Measurements from ENCODE around the gene NR6A1. TPM values are rescaled to one million over a fixed set of nuclear protein-coding genes. Genes with fewer than 3 reads are reported as not detected.

Gene NR6A1
- total and polyA plus RNA-seq, 12 donors, result 0.29 to 2.0 (median 1.2) TPM

GRCh38 chr9:124781967-124782660 lies 11.0 kb upstream of the NR6A1 start:
- TF ChIP-seq, protein P1, sequence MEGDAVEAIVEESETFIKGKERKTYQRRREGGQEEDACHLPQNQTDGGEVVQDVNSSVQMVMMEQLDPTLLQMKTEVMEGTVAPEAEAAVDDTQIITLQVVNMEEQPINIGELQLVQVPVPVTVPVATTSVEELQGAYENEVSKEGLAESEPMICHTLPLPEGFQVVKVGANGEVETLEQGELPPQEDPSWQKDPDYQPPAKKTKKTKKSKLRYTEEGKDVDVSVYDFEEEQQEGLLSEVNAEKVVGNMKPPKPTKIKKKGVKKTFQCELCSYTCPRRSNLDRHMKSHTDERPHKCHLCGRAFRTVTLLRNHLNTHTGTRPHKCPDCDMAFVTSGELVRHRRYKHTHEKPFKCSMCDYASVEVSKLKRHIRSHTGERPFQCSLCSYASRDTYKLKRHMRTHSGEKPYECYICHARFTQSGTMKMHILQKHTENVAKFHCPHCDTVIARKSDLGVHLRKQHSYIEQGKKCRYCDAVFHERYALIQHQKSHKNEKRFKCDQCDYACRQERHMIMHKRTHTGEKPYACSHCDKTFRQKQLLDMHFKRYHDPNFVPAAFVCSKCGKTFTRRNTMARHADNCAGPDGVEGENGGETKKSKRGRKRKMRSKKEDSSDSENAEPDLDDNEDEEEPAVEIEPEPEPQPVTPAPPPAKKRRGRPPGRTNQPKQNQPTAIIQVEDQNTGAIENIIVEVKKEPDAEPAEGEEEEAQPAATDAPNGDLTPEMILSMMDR (IDR thresholded peaks at IDR 0.05), result no peak
- H3K9me3 ChIP-seq, result no peaks in the 10 kb centered on the region
- DNase-seq (no peak), ATAC-seq (no peak)
- H3K4me1 ChIP-seq, result peaks cover 11 to 63% (median 37%) of the 10 kb centered on the region in 9 donors
- H3K27me3 ChIP-seq, result peaks cover 0 to 8% (median 0%) of the 10 kb centered on the region in 7 donors
- intact Hi-C loops (cut with DNase I), result loop anchor here in 2 of 10 donors (2.0 to 5.0 kb wide), 2 partner anchors 60 to 69 kb away; no protein-coding TSS in a partner anchor
- peak overlapping the region in 4 of 10 donors; percentile 0 to 51 (median 12) for H3K27ac ChIP-seq
- WGBS, 2 donors, result 96 to 97% methylated on average over 3 of the region's 3 CpGs
- H3K36me3 ChIP-seq, result peaks cover 0 to 3% (median 0%) of the 10 kb centered on the region in 9 donors
- no peak overlapping the region for H3K4me3 ChIP-seq

DNA sequence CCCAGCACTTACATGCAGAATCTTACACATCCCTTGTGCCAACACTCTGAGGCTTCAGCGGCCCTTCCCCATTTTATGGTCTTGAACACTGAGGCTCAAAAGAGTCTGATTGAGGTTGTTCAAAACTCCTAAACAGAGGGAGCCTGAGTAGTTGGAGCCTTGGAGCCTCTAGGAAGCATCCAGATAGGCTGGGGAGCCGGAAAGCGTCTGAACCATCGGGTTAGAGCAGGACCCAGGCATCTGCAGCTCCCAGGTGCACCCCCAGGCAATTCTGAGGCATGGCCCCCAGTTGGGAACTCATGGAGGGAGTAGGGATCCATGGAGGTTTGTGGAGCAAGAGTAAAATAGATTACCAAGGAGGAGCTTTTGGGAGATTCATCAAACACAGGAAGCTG lies 9.6 kb upstream of the NR6A1 start:
- Histone ChIP-seq H3K36me3 (no peaks in the 10 kb centered on the region), H3K4me3 (no peak overlapping the region), H3K27ac (peak overlapping the region in 5 of 10 donors; percentile 15 to 78 (median 65)), H3K27me3 (peaks cover 0 to 22% (median 0%) of the 10 kb centered on the region in 7 donors), H3K4me1 (peaks cover 13 to 75% (median 46%) of the 10 kb centered on the region in 9 donors), H3K9me3 (no peaks in the 10 kb centered on the region)
- WGBS, 2 donors, result 93 to 94% methylated on average over 4 of the region's 4 CpGs
- intact Hi-C loops (cut with DNase I), result loop anchor here in 3 of 10 donors (1.0 to 5.0 kb wide), 3 partner anchors 52 to 70 kb away; no protein-coding TSS in a partner anchor
- TF ChIP-seq, protein P1 (IDR thresholded peaks at IDR 0.05), result no peak
- ATAC-seq, result no peak
- DNase-seq, result no peak

- peak in 7 of 8 donors; percentile 31 to 62 (median 41) for ATAC-seq
- Histone ChIP-seq H3K36me3 (no peaks in the 10 kb centered on the region), H3K4me3 (no peak overlapping the region), H3K27ac (peak overlapping the region in 8 of 10 donors; percentile 15 to 78 (median 64)), H3K9me3 (no peaks in the 10 kb centered on the region), H3K27me3 (peaks cover 0 to 25% (median 0%) of the 10 kb centered on the region in 7 donors), H3K4me1 (peaks cover 13 to 76% (median 47%) of the 10 kb centered on the region in 9 donors)
- WGBS, 2 donors, result 38 to 45% methylated on average over 14 of the region's 14 CpGs
- intact Hi-C loops (cut with DNase I), result loop anchor here in 3 of 10 donors (1.0 to 5.0 kb wide), 3 partner anchors 52 to 71 kb away; no protein-coding TSS in a partner anchor
- TF ChIP-seq, protein P1 (IDR thresholded peaks at IDR 0.05), result no peak
- DNase-seq, result peak in 1 of 2 donors; percentile 48
Observed at GRCh38 chr9:124780060-124780756, 9.1 kb upstream of the NR6A1 start.

DNA sequence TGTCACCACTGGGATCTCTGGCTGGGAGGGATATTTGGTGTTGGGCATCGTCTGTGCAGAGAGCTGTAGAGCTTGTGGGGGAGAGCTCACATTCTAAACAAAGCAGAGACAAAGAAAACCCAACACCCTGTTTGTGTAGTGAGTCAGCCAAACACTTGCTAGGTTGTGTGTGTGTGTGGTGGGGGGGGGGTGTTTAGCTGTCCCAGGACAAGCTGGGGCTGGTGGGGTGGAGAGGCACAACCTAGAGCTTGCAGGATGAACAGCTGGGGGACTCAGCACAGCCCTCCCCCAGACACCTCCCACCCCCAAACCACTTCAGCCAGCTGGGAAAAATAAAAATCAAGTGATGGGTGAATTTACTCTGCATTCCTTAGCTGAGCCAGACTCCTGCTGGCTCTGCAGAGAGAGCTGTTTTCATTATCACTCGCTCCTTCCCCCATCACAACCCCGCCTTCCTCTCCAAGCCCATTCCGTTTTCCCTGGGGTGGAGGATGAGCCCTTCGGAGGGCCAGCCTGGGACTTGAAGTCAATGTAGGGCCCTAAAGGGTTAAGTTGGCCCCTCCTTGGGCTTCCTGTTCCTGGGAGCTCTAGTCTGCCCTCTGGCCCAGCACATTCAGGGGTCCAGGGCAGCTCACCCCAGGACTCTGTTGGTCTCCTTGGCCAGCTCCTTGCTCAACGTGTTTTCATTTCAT lies 8.4 kb upstream of the NR6A1 start:
- Histone ChIP-seq H3K36me3 (no peaks in the 10 kb centered on the region), H3K27ac (peak overlapping the region in 8 of 10 donors; percentile 15 to 78 (median 64)), H3K9me3 (no peaks in the 10 kb centered on the region), H3K4me3 (peak overlapping the region in 1 of 10 donors; percentile 1), H3K27me3 (peaks cover 0 to 25% (median 0%) of the 10 kb centered on the region in 7 donors), H3K4me1 (peaks cover 15 to 82% (median 53%) of the 10 kb centered on the region in 9 donors)
- ATAC-seq, result peak in 6 of 8 donors; percentile 15 to 43 (median 22)
- intact Hi-C loops (cut with DNase I), result loop anchor here in 7 of 10 donors (1.0 to 10.0 kb wide), 6 partner anchors 17 to 595 kb away; no protein-coding TSS in a partner anchor
- TF ChIP-seq, protein P1 (IDR thresholded peaks at IDR 0.05), result no peak
- no peak for DNase-seq
- 30 to 41% methylated on average over 6 of the region's 6 CpGs for WGBS, 2 donors

All from heart right ventricle (tissue), 16 donors.